ENCODE measurements around the gene AOAH. TPM values are rescaled to one million over a fixed set of nuclear protein-coding genes. Genes with fewer than 3 reads are reported as not detected.

Gene AOAH
- total and polyA plus RNA-seq, 2 donors (not counting 3 experiments of a cell fraction or from before 2014, with no cell fraction given), result not detected

DNA sequence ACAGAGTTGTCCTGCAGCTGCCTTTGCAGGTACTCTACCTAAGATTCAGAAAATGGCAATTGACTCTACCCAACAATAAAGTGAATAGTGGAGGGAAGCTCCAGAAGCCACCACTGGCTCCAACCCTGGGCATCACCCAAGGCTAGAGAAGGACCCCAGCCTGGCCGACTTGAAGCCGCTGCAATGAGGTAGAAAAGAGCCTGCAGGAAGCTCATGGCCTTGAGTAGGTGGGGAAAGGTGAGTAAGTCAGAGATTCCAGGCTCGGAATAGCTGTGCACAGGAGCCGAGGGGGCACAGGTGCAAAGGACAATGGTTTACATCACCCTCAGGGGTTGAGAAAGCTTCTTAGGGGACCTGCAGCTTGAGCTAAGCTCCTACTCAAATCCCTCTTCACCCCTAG is 83.6 kb downstream of the AOAH start:
- no peak overlapping the region for H2AFZ ChIP-seq (ENCODE audit: low read depth, low read length)
- H3K79me2 ChIP-seq (ENCODE audit: control insufficient read depth, insufficient read depth, low read length), result no peaks in the 10 kb centered on the region
- POLR2A ChIA-PET, result no interaction called here
- CTCF ChIA-PET, result no interaction called here
- no peaks in the 10 kb centered on the region for H4K20me1 ChIP-seq (replicated peaks; ENCODE audit: control insufficient read depth, extremely low read depth, insufficient read depth, low read length)
- H3K4me3 ChIP-seq (replicated peaks in 1 of 3; ENCODE audit: insufficient read depth in 1 of 3, low read depth in 1 of 3, low read length in 3 of 3), result no peak overlapping the region
- no peak overlapping the region for H3K9ac ChIP-seq (replicated peaks; ENCODE audit: extremely low read depth, insufficient read depth, low read length)
- no TSS peak for BruUV-seq (replicated peaks)
- dilution Hi-C loops (cut with MboI; ENCODE audit: extremely low pct_ligation_motif_present, low sequenced_read_pairs) (no loop called here), intact Hi-C loops (cut with micrococcal nuclease) (no loop called here)
- H3K4me2 ChIP-seq (ENCODE audit: insufficient read depth, low read length), result no peak overlapping the region
- H3K9me1 ChIP-seq (replicated peaks; ENCODE audit: control insufficient read depth, extremely low read depth, insufficient read depth, low read length), result no peaks in the 10 kb centered on the region
- H3K36me3 ChIP-seq (ENCODE audit: control insufficient read depth in 2 of 2, extremely low read depth in 1 of 2, insufficient read depth in 2 of 2, low read length in 2 of 2), result no peaks in the 10 kb centered on the region
- no peaks in the 10 kb centered on the region for H3K4me1 ChIP-seq (ENCODE audit: control insufficient read depth, extremely low read depth, insufficient read depth, low read length)
- DNase-seq (ENCODE audit: low read depth, low spot score) (no peak), FAIRE-seq (no peak)
- H3K27ac ChIP-seq (ENCODE audit: insufficient read depth, low read depth, low read length), result no peak overlapping the region
- peaks cover 0 to 2% of the 10 kb centered on the region in 2 experiments for H3K27me3 ChIP-seq (ENCODE audit: control insufficient read depth in 2 of 2, insufficient read depth in 2 of 2, low read length in 2 of 2)
- H3K9me3 ChIP-seq (replicated peaks; ENCODE audit: control insufficient read depth, insufficient read depth, low read length), result no peaks in the 10 kb centered on the region
- TF ChIP-seq POLR2A (IDR thresholded peaks at IDR 0.05; ENCODE audit: low read depth, low read length), result no peak
- no peak for TF ChIP-seq FOS (IDR thresholded peaks at IDR 0.05; ENCODE audit: borderline replicate concordance, insufficient read depth, low read length)
- TF ChIP-seq GATA2 (IDR thresholded peaks at IDR 0.05; ENCODE audit: insufficient read depth, insufficient read length, low read depth, low read length), result no peak
- TF ChIP-seq, protein P1, sequence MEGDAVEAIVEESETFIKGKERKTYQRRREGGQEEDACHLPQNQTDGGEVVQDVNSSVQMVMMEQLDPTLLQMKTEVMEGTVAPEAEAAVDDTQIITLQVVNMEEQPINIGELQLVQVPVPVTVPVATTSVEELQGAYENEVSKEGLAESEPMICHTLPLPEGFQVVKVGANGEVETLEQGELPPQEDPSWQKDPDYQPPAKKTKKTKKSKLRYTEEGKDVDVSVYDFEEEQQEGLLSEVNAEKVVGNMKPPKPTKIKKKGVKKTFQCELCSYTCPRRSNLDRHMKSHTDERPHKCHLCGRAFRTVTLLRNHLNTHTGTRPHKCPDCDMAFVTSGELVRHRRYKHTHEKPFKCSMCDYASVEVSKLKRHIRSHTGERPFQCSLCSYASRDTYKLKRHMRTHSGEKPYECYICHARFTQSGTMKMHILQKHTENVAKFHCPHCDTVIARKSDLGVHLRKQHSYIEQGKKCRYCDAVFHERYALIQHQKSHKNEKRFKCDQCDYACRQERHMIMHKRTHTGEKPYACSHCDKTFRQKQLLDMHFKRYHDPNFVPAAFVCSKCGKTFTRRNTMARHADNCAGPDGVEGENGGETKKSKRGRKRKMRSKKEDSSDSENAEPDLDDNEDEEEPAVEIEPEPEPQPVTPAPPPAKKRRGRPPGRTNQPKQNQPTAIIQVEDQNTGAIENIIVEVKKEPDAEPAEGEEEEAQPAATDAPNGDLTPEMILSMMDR (IDR thresholded peaks at IDR 0.05; ENCODE audit: extremely low read depth in 1 of 2, insufficient read depth in 1 of 2, low read depth in 1 of 2, low read length in 2 of 2), result no peak
- TF ChIP-seq EZH2 (IDR thresholded peaks at IDR 0.05; ENCODE audit: borderline replicate concordance, low read depth, low read length, severe bottlenecking), result no peak
- TF ChIP-seq MYC (IDR thresholded peaks at IDR 0.05; ENCODE audit: low read depth, low read length), result no peak
- no peak for TF ChIP-seq POLR2AphosphoS5 (IDR thresholded peaks at IDR 0.05; ENCODE audit: insufficient read depth, low read depth, low read length)
- TF ChIP-seq JUN (IDR thresholded peaks at IDR 0.05; ENCODE audit: borderline replicate concordance, insufficient read depth, insufficient read length, low read depth), result no peak
- TF ChIP-seq, protein P2, sequence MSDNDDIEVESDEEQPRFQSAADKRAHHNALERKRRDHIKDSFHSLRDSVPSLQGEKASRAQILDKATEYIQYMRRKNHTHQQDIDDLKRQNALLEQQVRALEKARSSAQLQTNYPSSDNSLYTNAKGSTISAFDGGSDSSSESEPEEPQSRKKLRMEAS (IDR thresholded peaks at IDR 0.05; ENCODE audit: insufficient read depth, insufficient read length), result no peak

Measured in endothelial cell of umbilical vein (primary cell).